HL-60 (cell line): Measurements from ENCODE around the gene DNASE1L3.

Source experiments
- DNase-seq, 2 experiments: peaks; one replicate each; pipeline ENCODE4 v3.0.0-alpha.2; 2010 to 2020; ENCODE audit warnings: low read depth in 1 of 2, low spot score in 1 of 2
- H3K27ac ChIP-seq: fragments of 250-450 bp; sonication (Bioruptor Pico); replicated peaks from 2 replicates; pipeline ENCODE4 v1.5.1; 2020; ENCODE audit warnings: mild to moderate bottlenecking, moderate library complexity
- H3K27me3 ChIP-seq: fragments of 250-450 bp; sonication (Bioruptor Pico); 2 replicates; pipeline ENCODE4 v1.5.1; 2021; ENCODE audit warnings: mild to moderate bottlenecking, moderate library complexity; ENCODE audit not compliant: insufficient read depth, poor library complexity, severe bottlenecking
- H3K4me3 ChIP-seq: replicated peaks from 2 replicates; pipeline ENCODE4 v1.5.1; 2011; ENCODE audit warnings: mild to moderate bottlenecking, control low read depth, low read length; ENCODE audit not compliant: insufficient read depth
- GABPA ChIP-seq: IDR thresholded peaks from 2 replicates; pipeline ENCODE4 v1.6.1; 2012; ENCODE audit warnings: low read depth
- POLR2AphosphoS5 ChIP-seq: IDR thresholded peaks from 2 replicates; pipeline ENCODE4 v1.6.1; 2012; ENCODE audit warnings: low read depth
- SPI1 ChIP-seq: IDR thresholded peaks from 2 replicates; pipeline ENCODE4 v1.6.1; 2012; ENCODE audit warnings: low read depth, mild to moderate bottlenecking, borderline replicate concordance
- TF ChIP-seq, protein P1 (sequence below): IDR thresholded peaks from one replicate; pipeline ENCODE4 v1.5.1; 2011; ENCODE audit warnings: low read length, control low read depth, inconsistent platforms; ENCODE audit not compliant: insufficient read depth
- TF ChIP-seq, protein P2 (sequence below): IDR thresholded peaks from 2 replicates; pipeline ENCODE4 v1.6.1; 2012; ENCODE audit warnings: low read depth; ENCODE audit not compliant: insufficient replicate concordance

DNASE1L3 gene

DNA sequence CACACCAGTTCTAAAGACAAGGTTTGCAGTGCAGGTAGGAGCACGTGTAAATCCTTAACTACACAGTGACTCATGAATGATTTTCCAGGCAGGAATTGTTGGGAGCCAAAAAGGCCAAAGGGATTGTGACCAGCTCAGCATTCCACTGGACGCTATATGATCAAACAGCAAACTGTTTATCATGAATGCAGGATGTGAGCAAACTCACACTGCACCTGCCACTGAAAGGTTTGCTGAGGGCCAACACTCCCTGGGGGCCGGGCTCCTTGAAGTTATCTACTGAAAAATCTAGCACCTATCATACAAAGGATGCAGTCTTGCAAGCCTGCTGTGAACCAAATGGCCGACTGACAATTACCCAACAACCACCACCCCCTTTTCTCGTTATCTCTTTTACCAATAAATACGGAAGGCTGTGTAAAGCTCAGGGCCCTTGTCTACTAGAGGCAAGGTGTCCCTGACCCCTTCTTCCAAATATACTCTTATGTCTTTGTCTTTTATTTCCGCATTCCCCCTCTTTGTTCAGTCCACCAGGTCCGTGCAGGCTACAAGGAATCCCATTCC, 11.5 kb upstream of the DNASE1L3 start:
- TF ChIP-seq POLR2AphosphoS5: no peak
- TF ChIP-seq, protein P1, sequence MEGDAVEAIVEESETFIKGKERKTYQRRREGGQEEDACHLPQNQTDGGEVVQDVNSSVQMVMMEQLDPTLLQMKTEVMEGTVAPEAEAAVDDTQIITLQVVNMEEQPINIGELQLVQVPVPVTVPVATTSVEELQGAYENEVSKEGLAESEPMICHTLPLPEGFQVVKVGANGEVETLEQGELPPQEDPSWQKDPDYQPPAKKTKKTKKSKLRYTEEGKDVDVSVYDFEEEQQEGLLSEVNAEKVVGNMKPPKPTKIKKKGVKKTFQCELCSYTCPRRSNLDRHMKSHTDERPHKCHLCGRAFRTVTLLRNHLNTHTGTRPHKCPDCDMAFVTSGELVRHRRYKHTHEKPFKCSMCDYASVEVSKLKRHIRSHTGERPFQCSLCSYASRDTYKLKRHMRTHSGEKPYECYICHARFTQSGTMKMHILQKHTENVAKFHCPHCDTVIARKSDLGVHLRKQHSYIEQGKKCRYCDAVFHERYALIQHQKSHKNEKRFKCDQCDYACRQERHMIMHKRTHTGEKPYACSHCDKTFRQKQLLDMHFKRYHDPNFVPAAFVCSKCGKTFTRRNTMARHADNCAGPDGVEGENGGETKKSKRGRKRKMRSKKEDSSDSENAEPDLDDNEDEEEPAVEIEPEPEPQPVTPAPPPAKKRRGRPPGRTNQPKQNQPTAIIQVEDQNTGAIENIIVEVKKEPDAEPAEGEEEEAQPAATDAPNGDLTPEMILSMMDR: no peak
- DNase-seq: no peak
- Histone ChIP-seq H3K27ac (no peak overlapping the region), H3K4me3 (no peak overlapping the region), H3K27me3 (no peaks in the 10 kb centered on the region)

DNA sequence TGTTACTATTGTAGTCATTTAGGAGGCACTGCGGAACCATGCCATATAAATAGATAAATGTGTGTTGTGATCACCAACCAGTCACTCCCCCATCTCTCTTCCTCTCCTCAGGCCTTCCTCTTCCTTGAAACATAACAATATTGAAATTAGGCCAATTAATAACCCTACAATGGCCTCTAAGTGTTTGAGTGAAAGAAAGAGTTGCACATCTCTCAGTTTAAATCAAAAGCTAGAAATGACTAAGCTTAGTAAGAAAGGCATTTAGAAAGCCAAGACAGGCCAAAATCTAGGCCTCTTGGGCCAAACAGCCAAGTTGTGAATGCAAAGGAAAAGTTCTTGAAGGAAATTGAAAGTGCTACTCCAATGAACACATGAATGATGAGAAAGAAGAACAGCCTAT, 8.1 kb upstream of the DNASE1L3 start:
- Histone ChIP-seq H3K27ac (no peak overlapping the region), H3K4me3 (no peak overlapping the region), H3K27me3 (no peaks in the 10 kb centered on the region)
- TF ChIP-seq, protein P1: no peak
- DNase-seq: no peak

DNA sequence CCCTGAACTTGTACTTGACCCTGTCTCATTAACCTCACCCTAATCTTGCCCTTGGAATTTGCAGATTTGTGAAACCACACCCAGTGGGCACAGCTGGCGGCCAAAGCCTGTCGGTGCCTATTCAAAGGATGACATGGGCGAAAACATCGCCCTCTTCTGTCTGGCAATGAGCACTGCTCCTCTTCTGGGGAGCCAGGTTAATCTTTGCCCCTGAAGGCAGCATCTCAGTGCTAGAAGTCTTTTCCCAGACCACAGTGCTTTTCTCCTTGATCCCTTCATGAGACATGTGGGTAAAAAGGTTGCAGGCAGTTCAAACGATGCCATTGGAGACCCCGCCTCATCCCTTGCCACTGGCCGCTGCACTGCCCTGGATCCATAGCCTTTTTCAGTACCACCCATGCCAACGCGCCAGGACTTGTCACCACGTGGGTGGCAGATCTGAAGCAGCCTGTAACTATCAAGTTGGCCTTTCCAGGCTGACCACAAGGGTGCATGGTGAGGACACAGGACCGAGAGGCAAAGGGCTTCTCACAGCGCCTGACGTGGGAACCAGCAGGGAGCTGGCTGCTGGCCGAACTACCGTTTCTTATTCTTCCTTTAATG, 6.5 kb upstream of the DNASE1L3 start:
- TF ChIP-seq, protein P1: peak; percentile 90
- TF ChIP-seq, protein P2, sequence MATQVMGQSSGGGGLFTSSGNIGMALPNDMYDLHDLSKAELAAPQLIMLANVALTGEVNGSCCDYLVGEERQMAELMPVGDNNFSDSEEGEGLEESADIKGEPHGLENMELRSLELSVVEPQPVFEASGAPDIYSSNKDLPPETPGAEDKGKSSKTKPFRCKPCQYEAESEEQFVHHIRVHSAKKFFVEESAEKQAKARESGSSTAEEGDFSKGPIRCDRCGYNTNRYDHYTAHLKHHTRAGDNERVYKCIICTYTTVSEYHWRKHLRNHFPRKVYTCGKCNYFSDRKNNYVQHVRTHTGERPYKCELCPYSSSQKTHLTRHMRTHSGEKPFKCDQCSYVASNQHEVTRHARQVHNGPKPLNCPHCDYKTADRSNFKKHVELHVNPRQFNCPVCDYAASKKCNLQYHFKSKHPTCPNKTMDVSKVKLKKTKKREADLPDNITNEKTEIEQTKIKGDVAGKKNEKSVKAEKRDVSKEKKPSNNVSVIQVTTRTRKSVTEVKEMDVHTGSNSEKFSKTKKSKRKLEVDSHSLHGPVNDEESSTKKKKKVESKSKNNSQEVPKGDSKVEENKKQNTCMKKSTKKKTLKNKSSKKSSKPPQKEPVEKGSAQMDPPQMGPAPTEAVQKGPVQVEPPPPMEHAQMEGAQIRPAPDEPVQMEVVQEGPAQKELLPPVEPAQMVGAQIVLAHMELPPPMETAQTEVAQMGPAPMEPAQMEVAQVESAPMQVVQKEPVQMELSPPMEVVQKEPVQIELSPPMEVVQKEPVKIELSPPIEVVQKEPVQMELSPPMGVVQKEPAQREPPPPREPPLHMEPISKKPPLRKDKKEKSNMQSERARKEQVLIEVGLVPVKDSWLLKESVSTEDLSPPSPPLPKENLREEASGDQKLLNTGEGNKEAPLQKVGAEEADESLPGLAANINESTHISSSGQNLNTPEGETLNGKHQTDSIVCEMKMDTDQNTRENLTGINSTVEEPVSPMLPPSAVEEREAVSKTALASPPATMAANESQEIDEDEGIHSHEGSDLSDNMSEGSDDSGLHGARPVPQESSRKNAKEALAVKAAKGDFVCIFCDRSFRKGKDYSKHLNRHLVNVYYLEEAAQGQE: no peak
- peak overlapping the region; percentile 1 for H3K4me3 ChIP-seq
- H3K27ac ChIP-seq: no peak overlapping the region
- peak; percentile 50 to 67 for DNase-seq
- H3K27me3 ChIP-seq: no peaks in the 10 kb centered on the region

DNA sequence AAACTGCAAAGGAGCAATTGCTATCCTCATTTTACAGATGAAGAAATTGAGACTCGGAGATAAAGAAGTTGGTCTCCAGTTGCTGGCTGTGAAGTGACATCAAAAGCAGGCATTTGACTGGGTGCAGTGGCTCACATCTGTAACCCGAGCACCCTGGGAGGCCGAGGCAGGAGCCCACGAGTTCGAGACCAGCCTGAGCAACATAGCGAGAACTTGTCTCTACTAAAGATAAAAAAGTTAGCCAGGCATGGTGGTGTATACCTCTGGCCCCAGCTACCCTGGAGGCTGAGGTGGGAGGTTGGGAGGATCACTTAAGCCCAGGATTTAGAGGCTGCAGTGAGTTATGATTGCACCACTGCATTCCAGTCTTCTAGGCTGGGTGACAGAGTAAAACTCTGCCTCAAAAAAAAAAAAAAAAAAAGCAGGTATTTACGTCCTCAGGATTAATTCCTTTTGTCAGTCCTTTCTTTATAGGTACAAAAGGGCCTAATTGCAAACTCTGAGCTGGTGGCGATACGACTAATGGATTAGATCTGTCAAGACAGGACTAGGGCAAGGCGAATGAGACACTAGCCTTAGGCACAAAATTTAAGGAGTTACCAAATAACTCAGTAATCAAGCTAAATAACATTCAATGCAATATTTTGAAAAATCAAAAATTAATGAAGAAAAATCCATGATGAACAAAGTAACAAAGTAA, 5.9 kb upstream of the DNASE1L3 start:
- H3K4me3 ChIP-seq: no peak overlapping the region
- DNase-seq: no peak
- H3K27me3 ChIP-seq: no peaks in the 10 kb centered on the region
- TF ChIP-seq POLR2AphosphoS5 (no peak), SPI1 (no peak), GABPA (no peak)
- TF ChIP-seq, protein P2: no peak
- TF ChIP-seq, protein P1: no peak
- H3K27ac ChIP-seq: no peak overlapping the region
